ENCODE data around the gene SLC25A20.

The SLC25A20 gene, protein sequence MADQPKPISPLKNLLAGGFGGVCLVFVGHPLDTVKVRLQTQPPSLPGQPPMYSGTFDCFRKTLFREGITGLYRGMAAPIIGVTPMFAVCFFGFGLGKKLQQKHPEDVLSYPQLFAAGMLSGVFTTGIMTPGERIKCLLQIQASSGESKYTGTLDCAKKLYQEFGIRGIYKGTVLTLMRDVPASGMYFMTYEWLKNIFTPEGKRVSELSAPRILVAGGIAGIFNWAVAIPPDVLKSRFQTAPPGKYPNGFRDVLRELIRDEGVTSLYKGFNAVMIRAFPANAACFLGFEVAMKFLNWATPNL

GRCh38 chr3:48898383-48899234 lies at the start of gene SLC25A20:
Gene SLC25A20 (minus strand): TSS chr3:48898882. CDS start chr3:48898794, 88 bp downstream.
- TF ChIP-seq POLR2A (IDR thresholded peaks at IDR 0.05; ENCODE audit: low read depth, low read length): peak; percentile 48
- DNase-seq (ENCODE audit: insufficient read length, low spot score): peak; percentile 97
- FAIRE-seq: peak; percentile 43

DNA sequence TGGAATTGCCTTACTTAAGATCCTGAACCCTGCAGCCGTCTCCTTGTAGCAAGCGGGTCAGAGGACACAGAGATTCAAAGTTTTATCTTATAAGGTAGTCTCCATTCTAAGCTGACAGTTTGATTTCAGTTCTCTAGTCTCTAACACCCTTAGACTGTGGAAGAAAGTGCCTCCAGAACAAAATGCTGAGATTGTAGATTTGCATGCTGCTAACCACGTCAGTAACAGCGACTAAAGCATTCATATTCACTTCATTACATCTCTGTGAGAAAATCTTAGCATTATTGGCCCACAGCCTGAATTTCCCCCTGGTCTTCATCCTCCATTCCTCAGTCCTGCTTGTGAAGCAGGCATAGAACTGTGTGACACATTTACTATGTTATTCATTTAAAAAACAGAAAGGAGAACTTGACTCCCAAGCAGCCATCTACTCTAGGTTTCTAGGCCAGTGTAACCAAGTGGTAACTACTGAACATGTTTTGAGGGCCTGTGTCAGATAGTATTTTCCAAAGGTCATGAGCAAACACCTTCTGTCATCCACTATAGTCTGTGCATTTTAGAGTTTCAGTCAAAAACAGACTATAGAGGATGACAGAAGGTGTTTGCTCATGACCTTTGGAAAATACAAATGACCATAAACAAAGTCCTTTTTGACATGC lies 47.3 kb upstream of the SLC25A20 start:
- FAIRE-seq: no peak
- no peak for DNase-seq (ENCODE audit: insufficient read length, low spot score)
- no peak for TF ChIP-seq POLR2A (IDR thresholded peaks at IDR 0.05; ENCODE audit: low read depth, low read length)

GRCh38 chr3:48945432-48945831 lies 46.8 kb upstream of the SLC25A20 start:
- FAIRE-seq: no peak
- no peak for DNase-seq (ENCODE audit: insufficient read length, low spot score)
- TF ChIP-seq POLR2A (IDR thresholded peaks at IDR 0.05; ENCODE audit: low read depth, low read length): no peak

DNA sequence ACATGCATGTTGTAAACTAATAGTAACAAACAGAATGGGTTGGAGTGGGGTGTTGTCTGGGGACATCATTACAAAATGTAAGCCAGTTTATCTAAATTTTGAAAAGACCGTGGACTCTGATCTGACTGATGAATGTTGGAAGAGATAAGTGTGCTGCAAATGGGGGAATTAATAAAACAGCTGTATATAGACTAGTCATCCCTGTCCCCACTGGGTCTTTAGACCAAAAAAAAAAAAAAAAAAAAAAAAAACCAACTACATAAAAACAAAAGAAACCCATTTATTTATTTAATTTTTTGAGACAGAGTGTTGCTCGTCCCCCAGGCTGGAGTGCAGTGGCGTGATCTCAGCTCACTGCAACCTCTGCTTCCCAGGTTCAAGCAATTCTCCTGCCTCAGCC lies 40.0 kb upstream of the SLC25A20 start:
- FAIRE-seq (no peak), DNase-seq (ENCODE audit: insufficient read length, low spot score) (no peak)
- TF ChIP-seq POLR2A (IDR thresholded peaks at IDR 0.05; ENCODE audit: low read depth, low read length): no peak

- DNase-seq (ENCODE audit: insufficient read length, low spot score) (no peak), FAIRE-seq (no peak)
- TF ChIP-seq POLR2A (IDR thresholded peaks at IDR 0.05; ENCODE audit: low read depth, low read length): no peak
These were observed 39.5 kb upstream of the SLC25A20 start for GRCh38 chr3:48938156-48938555.

GRCh38 chr3:48935530-48935929 lies 36.8 kb upstream of the SLC25A20 start:
- DNase-seq (ENCODE audit: insufficient read length, low spot score): no peak
- no peak for TF ChIP-seq POLR2A (IDR thresholded peaks at IDR 0.05; ENCODE audit: low read depth, low read length)
- FAIRE-seq: peak; percentile 27

DNA sequence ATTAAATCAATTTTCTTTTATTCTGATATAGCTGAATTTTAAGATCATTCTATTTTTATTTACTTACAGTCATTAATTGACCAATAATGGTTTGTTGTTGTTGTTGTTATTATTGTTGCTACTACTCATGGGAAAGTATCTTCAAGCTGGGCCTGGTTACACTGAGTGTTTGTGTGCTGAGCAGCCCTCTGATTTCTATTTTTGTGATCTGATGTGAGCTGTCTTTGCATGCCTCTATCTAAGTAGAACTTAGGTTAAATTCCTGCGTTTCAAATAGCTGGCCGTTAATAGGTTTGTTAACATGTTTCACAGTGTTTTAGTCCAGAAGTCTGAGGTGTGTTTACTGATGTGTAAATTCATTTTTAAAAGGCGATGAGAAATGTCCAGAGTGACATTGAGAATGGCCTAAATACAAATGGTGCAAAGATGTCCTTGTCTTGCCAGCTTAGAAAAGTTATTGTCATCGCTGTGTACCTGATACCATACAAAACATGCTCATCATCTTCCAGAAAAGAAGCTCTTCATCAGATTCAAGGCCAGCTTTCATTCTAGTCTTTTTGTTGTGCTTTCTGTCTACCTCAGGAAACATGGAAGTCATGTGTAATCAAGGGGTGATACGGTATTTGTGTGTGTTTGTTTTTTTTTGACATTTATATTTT lies 35.8 kb upstream of the SLC25A20 start:
- no peak for DNase-seq (ENCODE audit: insufficient read length, low spot score)
- peak; percentile 75 for FAIRE-seq
- no peak for TF ChIP-seq POLR2A (IDR thresholded peaks at IDR 0.05; ENCODE audit: low read depth, low read length)

GRCh38 chr3:48931944-48932580 lies 33.4 kb upstream of the SLC25A20 start:
- FAIRE-seq: no peak

GRCh38 chr3:48930590-48930989 lies 31.9 kb upstream of the SLC25A20 start:
- DNase-seq (ENCODE audit: insufficient read length, low spot score): no peak
- no peak for TF ChIP-seq POLR2A (IDR thresholded peaks at IDR 0.05; ENCODE audit: low read depth, low read length)
- FAIRE-seq: no peak

More at GRCh38 chr3:48931944-48932580, 33.4 kb upstream of the SLC25A20 start:
- no peak for DNase-seq (ENCODE audit: insufficient read length, low spot score)
- TF ChIP-seq POLR2A (IDR thresholded peaks at IDR 0.05; ENCODE audit: low read depth, low read length): no peak

GRCh38 chr3:48929358-48930035 lies 30.8 kb upstream of the SLC25A20 start:
- no peak for TF ChIP-seq POLR2A (IDR thresholded peaks at IDR 0.05; ENCODE audit: low read depth, low read length)
- FAIRE-seq (peak; percentile 62), DNase-seq (ENCODE audit: insufficient read length, low spot score) (no peak)

DNA sequence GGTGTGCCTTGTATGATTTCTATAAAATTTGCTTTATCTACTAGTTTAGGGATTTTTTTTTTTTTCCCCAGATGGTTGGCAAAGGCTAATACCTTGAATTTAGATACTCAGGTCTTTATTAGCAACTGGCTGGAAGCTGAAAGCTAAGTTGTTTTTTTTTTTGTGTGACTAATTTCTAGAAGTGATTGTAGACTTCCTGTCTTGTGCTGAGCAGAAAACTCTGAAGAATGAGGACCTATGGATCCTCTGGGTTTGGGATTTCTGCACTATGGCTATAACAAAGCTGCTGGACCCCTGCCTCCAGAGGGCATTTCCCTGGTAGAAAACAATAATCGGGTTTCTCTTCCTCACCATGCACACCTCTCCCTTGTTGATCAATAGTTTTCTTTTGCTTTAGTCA lies 30.0 kb upstream of the SLC25A20 start:
- TF ChIP-seq POLR2A (IDR thresholded peaks at IDR 0.05; ENCODE audit: low read depth, low read length): no peak
- DNase-seq (ENCODE audit: insufficient read length, low spot score) (no peak), FAIRE-seq (no peak)

GRCh38 chr3:48927928-48928327 lies 29.2 kb upstream of the SLC25A20 start:
- no peak for DNase-seq (ENCODE audit: insufficient read length, low spot score)
- no peak for FAIRE-seq
- TF ChIP-seq POLR2A (IDR thresholded peaks at IDR 0.05; ENCODE audit: low read depth, low read length): no peak

Data from H54 (cell line).